Measurements from ENCODE around the gene KCNIP3.

KCNIP3 gene

GRCh38 chr2:95359031-95359430 lies 61.9 kb downstream of the KCNIP3 start:
- H3K4me3 ChIP-seq (ENCODE audit: low read depth, low read length) = no peak overlapping the region
- TF ChIP-seq CTCF (IDR thresholded peaks at IDR 0.05; ENCODE audit: low read depth, low read length) = no peak

GRCh38 chr2:95359501-95359930 lies 62.4 kb downstream of the KCNIP3 start:
- TF ChIP-seq CTCF (IDR thresholded peaks at IDR 0.05; ENCODE audit: low read depth, low read length) = no peak

GRCh38 chr2:95361216-95361980 lies 64.3 kb downstream of the KCNIP3 start:
- H3K4me3 ChIP-seq (ENCODE audit: low read depth, low read length) = no peak overlapping the region
- no peak for TF ChIP-seq CTCF (IDR thresholded peaks at IDR 0.05; ENCODE audit: low read depth, low read length)

More at GRCh38 chr2:95359501-95359930, 62.4 kb downstream of the KCNIP3 start:
- H3K4me3 ChIP-seq (ENCODE audit: low read depth, low read length) = no peak overlapping the region

- H3K4me3 ChIP-seq (ENCODE audit: low read depth, low read length) = no peak overlapping the region
- no peak for TF ChIP-seq CTCF (IDR thresholded peaks at IDR 0.05; ENCODE audit: low read depth, low read length)
Measured at GRCh38 chr2:95362486-95362885, 65.3 kb downstream of the KCNIP3 start.

GRCh38 chr2:95366514-95366913 lies 69.4 kb downstream of the KCNIP3 start:
- H3K4me3 ChIP-seq (ENCODE audit: low read depth, low read length) = no peak overlapping the region
- TF ChIP-seq CTCF (IDR thresholded peaks at IDR 0.05; ENCODE audit: low read depth, low read length) = no peak

- H3K4me3 ChIP-seq (ENCODE audit: low read depth, low read length) = no peak overlapping the region
- TF ChIP-seq CTCF (IDR thresholded peaks at IDR 0.05; ENCODE audit: low read depth, low read length) = no peak
Measured at GRCh38 chr2:95372216-95372829, 75.2 kb downstream of the KCNIP3 start.

GRCh38 chr2:95372845-95373244 lies 75.7 kb downstream of the KCNIP3 start:
- TF ChIP-seq CTCF (IDR thresholded peaks at IDR 0.05; ENCODE audit: low read depth, low read length) = no peak

More at GRCh38 chr2:95372845-95373244, 75.7 kb downstream of the KCNIP3 start:
- H3K4me3 ChIP-seq (ENCODE audit: low read depth, low read length) = no peak overlapping the region

Measured in WI38 (cell line).